B cell (primary cell): ENCODE measurements around the gene CHEK1.

Source experiments
- CTCF ChIP-seq: fragments of 200-600 bp; IDR thresholded peaks from one replicate; pipeline ENCODE4 v1.8.0; 2022; ENCODE audit warnings: antibody characterized with exemption, mild to moderate bottlenecking
- EZH2 ChIP-seq: IDR thresholded peaks from 2 replicates; pipeline ENCODE4 v1.6.1; 2012; ENCODE audit warnings: borderline replicate concordance, low read depth, mild to moderate bottlenecking, moderate library complexity, low read length; ENCODE audit not compliant: insufficient read depth, poor library complexity, severe bottlenecking

GRCh38 chr11:125594958-125595357 is 30.0 kb upstream of the CHEK1 start:
- TF ChIP-seq CTCF (no peak), EZH2 (no peak)
